ENCODE results near the gene ACTR3C. TPM values are rescaled to one million over a fixed set of nuclear protein-coding genes. Genes with fewer than 3 reads are reported as not detected.
"Not testable (repeated sequence)": the region's sequence is repeated elsewhere in the genome, so short reads cannot be mapped to it uniquely, and the experiment has no call there.

The ACTR3C gene
- total RNA-seq, 2 donors from 2014 or later, result 0.92 TPM; not detected in 1

DNA sequence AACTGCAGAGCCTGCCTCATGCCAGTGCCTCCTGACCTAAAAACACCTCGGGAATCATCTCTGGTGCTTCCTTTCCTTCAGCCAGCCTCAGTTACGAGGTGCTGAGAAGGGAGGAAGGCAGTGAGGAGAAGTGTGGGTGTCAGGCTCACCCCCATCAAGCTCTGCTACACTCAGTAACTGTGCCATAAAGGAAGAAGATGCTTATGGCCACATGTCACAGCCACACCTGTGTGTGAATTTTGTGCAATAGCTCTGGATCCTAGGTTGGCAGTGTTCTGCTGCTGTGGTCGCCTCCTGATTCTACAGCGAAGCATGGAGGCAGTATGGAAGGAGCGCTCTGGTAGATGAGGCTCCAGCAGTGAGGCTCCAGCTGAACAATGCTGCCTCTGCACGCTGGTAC lies 34.5 kb downstream of the ACTR3C start:
- not testable (repeated sequence) for H3K4me1 ChIP-seq (ENCODE audit: control insufficient read depth, insufficient read depth, low read length); H3K4me1 Mint-ChIP-seq; H3K27ac ChIP-seq (ENCODE audit: low read depth, low read length); H3K36me3 ChIP-seq (ENCODE audit: control insufficient read depth, insufficient read depth, low read length); H3K27me3 Mint-ChIP-seq (ENCODE audit: insufficient read depth); H3K9me3 Mint-ChIP-seq; H3K4me3 ChIP-seq (ENCODE audit: low read length); H3K36me3 Mint-ChIP-seq (ENCODE audit: low read depth); H3K4me3 Mint-ChIP-seq; H3K9ac ChIP-seq (ENCODE audit: extremely low read depth, low read length, poor library complexity, severe bottlenecking); H3K9me3 ChIP-seq (ENCODE audit: control insufficient read depth, low read length); DNase-seq; H3K27me3 ChIP-seq (ENCODE audit: control insufficient read depth, insufficient read depth, low read length, poor library complexity, severe bottlenecking); H3K27ac Mint-ChIP-seq
- 91 to 100% methylated on average over 3 to 4 of the region's 6 CpGs for WGBS, 2 experiments (ENCODE audit: insufficient coverage in 1 of 2, insufficient read length in 1 of 2)

GRCh38 chr7:150287815-150288214 lies 35.5 kb downstream of the ACTR3C start:
- H3K27me3 ChIP-seq (ENCODE audit: control insufficient read depth, insufficient read depth, low read length, poor library complexity, severe bottlenecking); H3K4me1 ChIP-seq (ENCODE audit: control insufficient read depth, insufficient read depth, low read length); DNase-seq; H3K4me3 ChIP-seq (ENCODE audit: low read length); H3K9me3 Mint-ChIP-seq; H3K36me3 Mint-ChIP-seq (ENCODE audit: low read depth); H3K9ac ChIP-seq (ENCODE audit: extremely low read depth, low read length, poor library complexity, severe bottlenecking); H3K4me1 Mint-ChIP-seq; H3K36me3 ChIP-seq (ENCODE audit: control insufficient read depth, insufficient read depth, low read length); H3K27ac Mint-ChIP-seq; H3K27ac ChIP-seq (ENCODE audit: low read depth, low read length); H3K27me3 Mint-ChIP-seq (ENCODE audit: insufficient read depth); H3K4me3 Mint-ChIP-seq; H3K9me3 ChIP-seq (ENCODE audit: control insufficient read depth, low read length): not testable (repeated sequence)
- WGBS, 2 experiments (ENCODE audit: insufficient coverage in 1 of 2, insufficient read length in 1 of 2), result 78% methylated on average over 7 of the region's 7 CpGs; no CpG with 5 or more reads in 1 of the 2 experiments

- not testable (repeated sequence) for H3K9me3 Mint-ChIP-seq; H3K27me3 ChIP-seq (ENCODE audit: control insufficient read depth, insufficient read depth, low read length, poor library complexity, severe bottlenecking); H3K4me1 Mint-ChIP-seq; H3K9me3 ChIP-seq (ENCODE audit: control insufficient read depth, low read length); H3K36me3 Mint-ChIP-seq (ENCODE audit: low read depth); H3K27me3 Mint-ChIP-seq (ENCODE audit: insufficient read depth); H3K4me3 ChIP-seq (ENCODE audit: low read length); H3K4me3 Mint-ChIP-seq; H3K27ac ChIP-seq (ENCODE audit: low read depth, low read length); H3K4me1 ChIP-seq (ENCODE audit: control insufficient read depth, insufficient read depth, low read length); H3K9ac ChIP-seq (ENCODE audit: extremely low read depth, low read length, poor library complexity, severe bottlenecking); H3K36me3 ChIP-seq (ENCODE audit: control insufficient read depth, insufficient read depth, low read length); H3K27ac Mint-ChIP-seq
- DNase-seq, result peak; percentile 61
- WGBS, 2 experiments (ENCODE audit: insufficient coverage in 1 of 2, insufficient read length in 1 of 2), result 37% methylated on average over 14 of the region's 16 CpGs; no CpG with 5 or more reads in 1 of the 2 experiments
- TF ChIP-seq, protein P1, sequence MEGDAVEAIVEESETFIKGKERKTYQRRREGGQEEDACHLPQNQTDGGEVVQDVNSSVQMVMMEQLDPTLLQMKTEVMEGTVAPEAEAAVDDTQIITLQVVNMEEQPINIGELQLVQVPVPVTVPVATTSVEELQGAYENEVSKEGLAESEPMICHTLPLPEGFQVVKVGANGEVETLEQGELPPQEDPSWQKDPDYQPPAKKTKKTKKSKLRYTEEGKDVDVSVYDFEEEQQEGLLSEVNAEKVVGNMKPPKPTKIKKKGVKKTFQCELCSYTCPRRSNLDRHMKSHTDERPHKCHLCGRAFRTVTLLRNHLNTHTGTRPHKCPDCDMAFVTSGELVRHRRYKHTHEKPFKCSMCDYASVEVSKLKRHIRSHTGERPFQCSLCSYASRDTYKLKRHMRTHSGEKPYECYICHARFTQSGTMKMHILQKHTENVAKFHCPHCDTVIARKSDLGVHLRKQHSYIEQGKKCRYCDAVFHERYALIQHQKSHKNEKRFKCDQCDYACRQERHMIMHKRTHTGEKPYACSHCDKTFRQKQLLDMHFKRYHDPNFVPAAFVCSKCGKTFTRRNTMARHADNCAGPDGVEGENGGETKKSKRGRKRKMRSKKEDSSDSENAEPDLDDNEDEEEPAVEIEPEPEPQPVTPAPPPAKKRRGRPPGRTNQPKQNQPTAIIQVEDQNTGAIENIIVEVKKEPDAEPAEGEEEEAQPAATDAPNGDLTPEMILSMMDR (conservative IDR thresholded peaks at IDR 0.05), result peak; percentile 75
Measured at GRCh38 chr7:150285849-150286754, 37.2 kb downstream of the ACTR3C start.

DNA sequence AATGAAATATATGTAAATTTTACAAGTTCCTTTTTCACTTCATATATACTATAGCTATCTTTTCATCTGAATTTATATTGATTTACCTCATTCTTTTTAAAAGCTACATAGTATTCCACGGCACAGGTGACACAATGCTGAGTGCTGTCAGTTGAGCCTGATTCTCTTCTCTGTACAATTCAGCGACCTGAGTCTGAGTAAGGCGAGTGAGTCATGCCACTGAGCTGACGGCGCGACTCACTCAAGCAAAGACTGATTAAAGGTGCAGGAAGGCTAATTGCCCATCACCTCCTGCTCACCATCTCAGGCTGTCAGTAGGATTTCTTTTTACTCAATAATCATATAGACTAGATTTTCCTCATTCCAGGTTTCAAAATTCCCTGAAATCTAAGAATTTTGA lies 39.7 kb downstream of the ACTR3C start:
- H3K27ac ChIP-seq (ENCODE audit: low read depth, low read length); H3K4me1 ChIP-seq (ENCODE audit: control insufficient read depth, insufficient read depth, low read length); DNase-seq; H3K9ac ChIP-seq (ENCODE audit: extremely low read depth, low read length, poor library complexity, severe bottlenecking); H3K36me3 Mint-ChIP-seq (ENCODE audit: low read depth); H3K4me3 Mint-ChIP-seq; H3K27ac Mint-ChIP-seq; H3K9me3 Mint-ChIP-seq; H3K4me3 ChIP-seq (ENCODE audit: low read length); H3K4me1 Mint-ChIP-seq; H3K36me3 ChIP-seq (ENCODE audit: control insufficient read depth, insufficient read depth, low read length); H3K27me3 Mint-ChIP-seq (ENCODE audit: insufficient read depth); H3K9me3 ChIP-seq (ENCODE audit: control insufficient read depth, low read length); H3K27me3 ChIP-seq (ENCODE audit: control insufficient read depth, insufficient read depth, low read length, poor library complexity, severe bottlenecking): not testable (repeated sequence)
- WGBS, 2 experiments (ENCODE audit: insufficient coverage in 1 of 2, insufficient read length in 1 of 2), result no CpG with 5 or more reads among the region's 6 CpGs

DNA sequence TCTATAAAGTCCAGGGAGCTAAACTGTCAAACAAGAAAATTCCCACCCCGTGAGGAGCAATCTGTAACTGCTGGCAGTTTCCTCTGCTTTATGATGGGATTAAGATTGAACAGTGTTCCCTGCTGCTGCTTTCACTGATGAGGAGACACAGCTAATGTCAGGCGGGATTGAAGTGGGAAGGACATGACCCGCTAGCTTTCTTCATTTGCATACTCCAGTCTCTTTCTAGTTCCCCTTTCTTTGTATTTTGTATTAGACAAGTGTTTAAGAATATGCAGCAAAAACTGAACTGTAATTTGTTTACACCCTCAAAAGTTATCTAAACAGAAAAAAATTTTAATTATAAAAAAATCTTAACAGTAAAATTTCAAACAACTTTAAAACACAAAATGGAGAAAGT lies 40.2 kb downstream of the ACTR3C start:
- H3K27ac ChIP-seq (ENCODE audit: low read depth, low read length); H3K27me3 ChIP-seq (ENCODE audit: control insufficient read depth, insufficient read depth, low read length, poor library complexity, severe bottlenecking); H3K4me3 Mint-ChIP-seq; DNase-seq; H3K9ac ChIP-seq (ENCODE audit: extremely low read depth, low read length, poor library complexity, severe bottlenecking); H3K4me3 ChIP-seq (ENCODE audit: low read length); H3K4me1 ChIP-seq (ENCODE audit: control insufficient read depth, insufficient read depth, low read length); H3K9me3 Mint-ChIP-seq; H3K27ac Mint-ChIP-seq; H3K36me3 ChIP-seq (ENCODE audit: control insufficient read depth, insufficient read depth, low read length); H3K36me3 Mint-ChIP-seq (ENCODE audit: low read depth); H3K4me1 Mint-ChIP-seq; H3K9me3 ChIP-seq (ENCODE audit: control insufficient read depth, low read length); H3K27me3 Mint-ChIP-seq (ENCODE audit: insufficient read depth): not testable (repeated sequence)
- WGBS, 2 experiments (ENCODE audit: insufficient coverage in 1 of 2, insufficient read length in 1 of 2), result 40% methylated on average over 1 of the region's 3 CpGs; no CpG with 5 or more reads in 1 of the 2 experiments

- H3K4me1 Mint-ChIP-seq, result not testable (repeated sequence)
Measured at GRCh38 chr7:150281681-150282403, 41.5 kb downstream of the ACTR3C start.

More at GRCh38 chr7:150281681-150282403, 41.5 kb downstream of the ACTR3C start:
- not testable (repeated sequence) for H3K27me3 ChIP-seq (ENCODE audit: control insufficient read depth, insufficient read depth, low read length, poor library complexity, severe bottlenecking); DNase-seq; H3K4me3 ChIP-seq (ENCODE audit: low read length); H3K4me1 ChIP-seq (ENCODE audit: control insufficient read depth, insufficient read depth, low read length); H3K9ac ChIP-seq (ENCODE audit: extremely low read depth, low read length, poor library complexity, severe bottlenecking); H3K36me3 ChIP-seq (ENCODE audit: control insufficient read depth, insufficient read depth, low read length); H3K4me3 Mint-ChIP-seq; H3K36me3 Mint-ChIP-seq (ENCODE audit: low read depth); H3K27ac Mint-ChIP-seq; H3K9me3 Mint-ChIP-seq; H3K9me3 ChIP-seq (ENCODE audit: control insufficient read depth, low read length); H3K27ac ChIP-seq (ENCODE audit: low read depth, low read length)
- 98% methylated on average over 4 of the region's 25 CpGs; no CpG with 5 or more reads in 1 of the 2 experiments for WGBS, 2 experiments (ENCODE audit: insufficient coverage in 1 of 2, insufficient read length in 1 of 2)
- H3K27me3 Mint-ChIP-seq (ENCODE audit: insufficient read depth), result peaks cover 13% of the 10 kb centered on the region

All from endodermal cell (in vitro differentiated cells).